A549 (cell line): Measurements from ENCODE around the gene IRF5.

Source experiments
- CBX8 ChIP-seq: fragments of 200-600 bp; sonication (generic); IDR thresholded peaks from 2 replicates; pipeline ENCODE4 v1.6.1; 2016
- CEBPB ChIP-seq, 2 experiments: fragments of >200 bp in 1 of 2; sonication (Bioruptor Twin) in 1 of 2; formaldehyde crosslinking in 1 of 2; IDR thresholded peaks; 2 replicates each; pipeline ENCODE4 v1.6.1; 2012 to 2016
- CHD2 ChIP-seq: fragments of 150-350 bp; IDR thresholded peaks from 2 replicates; pipeline ENCODE4 v1.6.1; 2014; ENCODE audit warnings: low read length; ENCODE audit not compliant: partially characterized antibody
- CTCF ChIP-seq: fragments of >200 bp; sonication (Bioruptor Twin); formaldehyde crosslinking; IDR thresholded peaks from 3 replicates; pipeline ENCODE4 v1.5.1; 2016
- HDAC2 ChIP-seq: fragments of 200-600 bp; sonication (generic); IDR thresholded peaks from 2 replicates; pipeline ENCODE4 v1.6.1; 2016
- POLR2AphosphoS2 ChIP-seq: conservative IDR thresholded peaks from 2 replicates; pipeline ENCODE4 v1.6.1; 2012; ENCODE audit warnings: low read length, improper control_type of control experiment, inconsistent platforms
- SMC3 ChIP-seq: fragments of >200 bp; sonication (Bioruptor Twin); formaldehyde crosslinking; IDR thresholded peaks from 3 replicates; pipeline ENCODE4 v1.6.1; 2018; ENCODE audit warnings: inconsistent platforms

- TF ChIP-seq CTCF (no peak), CHD2 (no peak), HDAC2 (no peak), CEBPB (IDR thresholded peaks at IDR 0.05) (no peak), POLR2AphosphoS2 (no peak), CBX8 (no peak), SMC3 (no peak)
Observed at GRCh38 chr7:128891942-128892269, 45.8 kb upstream of the IRF5 start.
